Transverse colon (tissue), 4 donors: Measurements from ENCODE around the gene PLIN5. TPM values are rescaled to one million over a fixed set of nuclear protein-coding genes. Genes with fewer than 3 reads are reported as not detected.

ENCODE experiments used
- DNase-seq: peaks from one replicate; pipeline ENCODE4 v3.0.0-alpha.2; 2019
- H3K27ac ChIP-seq, 4 donors: fragments of 200-600 bp; sonication (generic); 2 replicates each; pipeline ENCODE4 v1.5.1; 2016 to 2018; ENCODE audit warnings: inconsistent platforms in 4 of 4
- H3K27me3 ChIP-seq: fragments of 200-600 bp; sonication (generic); 2 replicates; pipeline ENCODE4 v1.5.1; 2017; ENCODE audit warnings: inconsistent platforms
- H3K36me3 ChIP-seq, 4 donors: fragments of 200-600 bp; sonication (generic); 2 replicates each; pipeline ENCODE4 v1.5.1; 2017 to 2019; ENCODE audit warnings: inconsistent platforms in 4 of 4
- H3K4me1 ChIP-seq, 4 donors: fragments of 200-600 bp; sonication (generic); 2 replicates each; pipeline ENCODE4 v1.5.1; 2017 to 2020; ENCODE audit warnings: inconsistent platforms in 4 of 4
- H3K4me3 ChIP-seq, 4 donors: fragments of 200-600 bp; sonication (generic); 1 replicate in 1 of 4; 2 replicates in 3 of 4; pipeline versions ENCODE4 v1.5.1 to v1.6.1; 2017 to 2019; ENCODE audit warnings: inconsistent platforms in 4 of 4
- H3K9me3 ChIP-seq, 2 donors: fragments of 200-600 bp; sonication (generic); 2 replicates each; pipeline ENCODE4 v1.5.1; 2017 to 2019; ENCODE audit warnings: inconsistent platforms in 2 of 2
- CTCF ChIP-seq, 5 experiments: fragments of 200-600 bp in 3 of 5; fragments of 450-650 bp in 2 of 5; sonication (generic) in 3 of 5; IDR thresholded peaks; 1 replicate in 2 of 5; 2 replicates in 3 of 5; pipeline ENCODE4 v1.5.1; 2016 to 2017; ENCODE audit warnings: antibody characterized with exemption in 5 of 5, inconsistent platforms in 3 of 5, mild to moderate bottlenecking in 2 of 5, moderate library complexity in 1 of 5
- EP300 ChIP-seq: sonication (generic); formaldehyde crosslinking; IDR thresholded peaks from one replicate; pipeline ENCODE4 v1.6.1; 2017; ENCODE audit warnings: antibody characterized with exemption, low read depth
- POLR2A ChIP-seq: fragments of 450-650 bp; IDR thresholded peaks from one replicate; pipeline ENCODE4 v1.6.1; 2016; ENCODE audit warnings: antibody characterized with exemption, mild to moderate bottlenecking, moderate library complexity
- POLR2AphosphoS5 ChIP-seq, 3 donors: sonication (generic); formaldehyde crosslinking; IDR thresholded peaks; one replicate each; pipeline ENCODE4 v1.6.1; 2016; ENCODE audit warnings: antibody characterized with exemption in 3 of 3
- WGBS, 2 donors: methylation state at CpG; one replicate each; pipeline ENCODE4 v1.1.5; 2018; ENCODE audit warnings: low coverage in 1 of 2; 5-methylcytosine and 5-hydroxymethylcytosine counted together
- in situ Hi-C, 4 donors: fragments of 200-750 bp; cut with MboI; loops; one replicate each; pipeline versions ENCODE4 v1.15.0 to v1.15.1; 2017; ENCODE audit warnings: low sequenced_read_pairs in 3 of 4, low pct_ligation_motif_present in 1 of 4, low pct_unique_long_range_greater_than_20kb in 1 of 4
- intact Hi-C: fragments of 100-400 bp; cut with DNase I; formaldehyde crosslinking; loops from one replicate; pipeline ENCODE4 v1.15.1; 2023; ENCODE audit warnings: low total_unique reads
- total RNA-seq, 4 donors: library from RNA; depleted of rRNA; stranded (reverse); fragments of >200 nt; gene quantifications; one replicate each; pipeline ENCODE4 v1.1.0, GENCODE V29; 2016

The PLIN5 gene
- total RNA-seq, 4 donors from 2014 or later: 2.7 to 6.7 (median 6.0) TPM; not detected in 1

GRCh38 chr19:4559569-4559968 is 24.5 kb upstream of the PLIN5 start, which contains the start of gene SEMA6B:
TSS of gene SEMA6B (minus strand) at chr19:4559684. CDS start at chr19:4558457, 1,227 bp downstream.
- TF ChIP-seq CTCF (IDR thresholded peaks at IDR 0.05) (no peak), POLR2AphosphoS5 (IDR thresholded peaks at IDR 0.05) (peak in 1 of 3 donors; percentile 26), EP300 (no peak), POLR2A (peak; percentile 21)
- in situ Hi-C loops (no loop called here), intact Hi-C loops (loop anchor here (5.0 kb wide), 1 partner anchor 78 kb away; the partner anchor contains the start of gene TNFAIP8L1)
- Histone ChIP-seq H3K27me3 (no peaks in the 10 kb centered on the region), H3K9me3 (no peaks in the 10 kb centered on the region), H3K4me1 (peaks cover 0 to 9% (median 2%) of the 10 kb centered on the region in 4 donors), H3K36me3 (no peaks in the 10 kb centered on the region), H3K27ac (peak within 1 kb of the TSS; percentile 41 to 59 (median 49)), H3K4me3 (peak within 1 kb of the TSS in 2 of 4 donors; percentile 11 to 16)
- no peak for DNase-seq
- WGBS, 2 donors: 56% methylated on average over 13 of the region's 13 CpGs; no CpG with 5 or more reads in 1 of the 2 donors

GRCh38 chr19:4557971-4558941 is 23.2 kb upstream of the PLIN5 start:
- peak; percentile 35 for DNase-seq
- H3K4me3 ChIP-seq: peak overlapping the region in 2 of 4 donors; percentile 16 to 21
- no peak overlapping the region for H3K27ac ChIP-seq
- no peaks in the 10 kb centered on the region for H3K36me3 ChIP-seq
- intact Hi-C loops (loop anchor here (5.0 kb wide), 1 partner anchor 79 kb away; the partner anchor contains the start of gene TNFAIP8L1), in situ Hi-C loops (no loop called here)
- peaks cover 0 to 9% (median 2%) of the 10 kb centered on the region in 4 donors for H3K4me1 ChIP-seq
- H3K27me3 ChIP-seq: no peaks in the 10 kb centered on the region
- WGBS, 2 donors: 23 to 30% methylated on average over 8 to 44 of the region's 44 CpGs
- no peak for TF ChIP-seq EP300
- peak; percentile 96 to 100 (median 100) for TF ChIP-seq CTCF (IDR thresholded peaks at IDR 0.05)
- H3K9me3 ChIP-seq: no peaks in the 10 kb centered on the region

DNA sequence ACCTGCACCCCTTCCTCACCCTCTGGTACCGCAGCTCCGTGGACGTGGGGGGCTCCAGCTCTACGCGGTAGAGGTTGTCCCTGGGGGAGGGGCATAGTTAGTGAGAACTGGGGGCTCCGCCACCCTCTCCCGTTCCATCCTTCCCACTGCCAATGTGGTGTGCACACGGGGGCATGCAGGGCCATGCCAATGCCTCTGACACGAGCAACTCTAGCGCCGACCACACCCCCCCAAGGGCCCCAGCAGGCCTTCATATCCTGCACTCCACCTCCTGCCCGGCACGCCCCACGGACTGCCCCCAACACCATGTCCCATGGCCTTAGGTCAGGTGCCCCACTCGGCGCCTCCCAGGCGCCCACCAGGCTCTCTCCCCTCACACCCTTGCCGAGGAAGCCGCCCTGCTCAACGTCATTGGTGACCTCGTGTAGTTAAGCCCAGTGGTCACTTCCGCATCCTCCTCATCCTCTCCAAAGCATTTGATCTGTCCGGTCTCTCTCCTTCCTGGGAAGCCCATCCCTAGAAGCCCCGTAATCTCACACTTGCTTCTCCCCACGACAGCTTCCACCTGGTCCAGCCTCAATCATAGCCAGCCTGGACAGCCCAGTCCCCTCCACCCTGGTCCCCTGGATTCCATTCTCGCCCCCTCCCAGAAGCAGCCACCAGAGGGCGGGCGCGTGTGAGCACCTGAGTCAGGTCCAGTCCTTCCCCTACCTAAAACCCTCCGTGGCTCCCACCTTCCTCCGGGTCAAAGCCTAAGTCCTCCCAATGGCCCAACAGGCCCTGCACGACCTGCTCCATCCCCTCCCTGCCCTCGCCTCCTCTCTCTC is 22.3 kb upstream of the PLIN5 start:
- TF ChIP-seq POLR2AphosphoS5 (IDR thresholded peaks at IDR 0.05): no peak
- no peak for TF ChIP-seq EP300
- TF ChIP-seq CTCF (IDR thresholded peaks at IDR 0.05): no peak
- TF ChIP-seq POLR2A: no peak
- Histone ChIP-seq H3K36me3 (no peaks in the 10 kb centered on the region), H3K9me3 (no peaks in the 10 kb centered on the region), H3K27ac (no peak overlapping the region), H3K4me1 (peaks cover 0 to 9% (median 2%) of the 10 kb centered on the region in 4 donors), H3K4me3 (no peak overlapping the region), H3K27me3 (peaks cover under 1% of the 10 kb centered on the region)
- DNase-seq: no peak
- in situ Hi-C loops (no loop called here), intact Hi-C loops (loop anchor here (5.0 kb wide), 1 partner anchor 80 kb away; the partner anchor contains the start of gene TNFAIP8L1)
- 68 to 88% methylated on average over 5 to 33 of the region's 33 CpGs for WGBS, 2 donors
